Gastrocnemius medialis (tissue), 4 donors: ENCODE measurements around the gene GDI1.

Source experiments
- POLR2A ChIP-seq, 2 donors: fragments of 450-650 bp; IDR thresholded peaks; one replicate each; pipeline ENCODE4 v1.6.1; 2017; ENCODE audit warnings: antibody characterized with exemption in 2 of 2, mild to moderate bottlenecking in 2 of 2, moderate library complexity in 2 of 2
- TF ChIP-seq, protein P1 (sequence below), 5 experiments: fragments of 450-650 bp in 3 of 5; fragments of 200-600 bp in 2 of 5; sonication (generic) in 2 of 5; IDR thresholded peaks in 4 of 5; conservative IDR thresholded peaks in 1 of 5; 1 replicate in 4 of 5; 2 replicates in 1 of 5; pipeline ENCODE4 v1.5.1; 2016 to 2019; ENCODE audit warnings: antibody characterized with exemption in 5 of 5, mild to moderate bottlenecking in 3 of 5, moderate library complexity in 3 of 5

DNA sequence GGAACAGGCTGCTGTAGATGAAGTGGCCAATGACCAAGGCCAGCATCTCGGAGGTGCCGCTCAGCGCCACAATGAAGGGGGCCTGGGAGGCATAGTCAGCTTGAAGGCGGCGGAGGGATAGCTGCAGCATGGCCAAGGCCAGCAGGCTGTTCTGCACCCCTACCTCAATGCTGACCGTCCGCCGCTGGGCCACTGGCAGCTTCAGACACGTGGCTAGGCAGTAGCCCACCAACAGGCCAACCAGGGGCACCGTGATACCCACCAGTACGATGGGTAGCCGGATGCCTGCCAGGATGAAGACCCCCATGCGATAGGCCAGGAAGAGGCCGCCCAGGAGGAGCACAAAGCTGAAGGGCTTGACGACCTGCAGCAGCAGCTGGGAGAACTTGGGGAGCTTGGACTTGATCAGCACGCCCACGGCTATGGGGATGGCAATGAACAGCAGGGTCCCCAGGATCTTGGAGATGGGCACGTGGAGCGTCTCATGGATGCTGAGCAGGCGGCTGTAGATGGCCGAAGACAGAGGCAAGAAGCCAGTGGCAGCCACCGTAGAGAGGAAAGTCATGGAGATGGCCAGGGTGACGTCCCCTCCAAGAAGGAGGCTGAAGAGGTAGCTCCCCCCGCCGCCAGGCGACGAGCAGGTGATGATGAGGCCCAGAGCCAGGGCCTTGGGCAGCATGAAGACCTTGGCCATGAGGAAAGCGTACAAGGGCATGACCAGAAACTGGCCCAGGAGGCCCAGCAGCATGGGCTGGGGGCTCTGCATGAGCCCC is 50.8 kb downstream of the GDI1 start:
- TF ChIP-seq, protein P1, sequence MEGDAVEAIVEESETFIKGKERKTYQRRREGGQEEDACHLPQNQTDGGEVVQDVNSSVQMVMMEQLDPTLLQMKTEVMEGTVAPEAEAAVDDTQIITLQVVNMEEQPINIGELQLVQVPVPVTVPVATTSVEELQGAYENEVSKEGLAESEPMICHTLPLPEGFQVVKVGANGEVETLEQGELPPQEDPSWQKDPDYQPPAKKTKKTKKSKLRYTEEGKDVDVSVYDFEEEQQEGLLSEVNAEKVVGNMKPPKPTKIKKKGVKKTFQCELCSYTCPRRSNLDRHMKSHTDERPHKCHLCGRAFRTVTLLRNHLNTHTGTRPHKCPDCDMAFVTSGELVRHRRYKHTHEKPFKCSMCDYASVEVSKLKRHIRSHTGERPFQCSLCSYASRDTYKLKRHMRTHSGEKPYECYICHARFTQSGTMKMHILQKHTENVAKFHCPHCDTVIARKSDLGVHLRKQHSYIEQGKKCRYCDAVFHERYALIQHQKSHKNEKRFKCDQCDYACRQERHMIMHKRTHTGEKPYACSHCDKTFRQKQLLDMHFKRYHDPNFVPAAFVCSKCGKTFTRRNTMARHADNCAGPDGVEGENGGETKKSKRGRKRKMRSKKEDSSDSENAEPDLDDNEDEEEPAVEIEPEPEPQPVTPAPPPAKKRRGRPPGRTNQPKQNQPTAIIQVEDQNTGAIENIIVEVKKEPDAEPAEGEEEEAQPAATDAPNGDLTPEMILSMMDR (IDR thresholded peaks at IDR 0.05 in 4 of 5, conservative IDR thresholded peaks at IDR 0.05 in 1 of 5) = no peak
- TF ChIP-seq POLR2A (IDR thresholded peaks at IDR 0.05) = no peak
